HEK293 (cell line): ENCODE measurements around the gene GYPC.

Source experiments
- CTCF ChIA-PET: fragments of 350-600 bp; formaldehyde crosslinking; extraction: SDS; loops from one replicate; lab custom pipeline; 2021; ENCODE audit warnings: antibody characterized with exemption; lab: Yijun Ruan, JAX
- POLR2A ChIA-PET: fragments of 300-600 bp; formaldehyde crosslinking; extraction: SDS; loops from one replicate; lab custom pipeline; 2020; ENCODE audit warnings: antibody characterized with exemption, inconsistent platforms; lab: Yijun Ruan, JAX
- H3K27ac ChIP-seq: fragments of 200-500 bp; sonication (Bioruptor generic); 2 replicates; pipeline ENCODE4 v1.5.1; 2014; ENCODE audit warnings: low read depth, low read length, control low read depth, inconsistent platforms; ENCODE audit errors: extremely low read depth
- H3K36me3 ChIP-seq, 2 experiments: fragments of 200-500 bp in 1 of 2; sonication (Bioruptor generic) in 1 of 2; 1 replicate in 1 of 2; 2 replicates in 1 of 2; pipeline ENCODE4 v1.5.1; 2014 to 2017; ENCODE audit warnings: inconsistent platforms in 2 of 2, low read length in 2 of 2; ENCODE audit not compliant: control insufficient read depth in 2 of 2, insufficient read depth in 1 of 2
- H3K4me1 ChIP-seq: fragments of 200-500 bp; sonication (Bioruptor generic); 2 replicates; pipeline ENCODE4 v1.5.1; 2014; ENCODE audit warnings: mild to moderate bottlenecking, low read length, inconsistent platforms; ENCODE audit not compliant: control insufficient read depth, insufficient read depth
- H3K4me3 ChIP-seq: 2 replicates; pipeline ENCODE4 v1.5.1; 2011; ENCODE audit warnings: low read depth, mild to moderate bottlenecking, control low read depth, low read length, moderate library complexity
- H3K9me3 ChIP-seq: fragments of 200-500 bp; sonication (Bioruptor generic); 2 replicates; pipeline ENCODE4 v1.5.1; 2014; ENCODE audit warnings: low read depth, low read length, inconsistent platforms; ENCODE audit not compliant: control insufficient read depth, insufficient read depth
- GFI1B ChIP-seq: fragments of 450-650 bp; formaldehyde crosslinking; IDR thresholded peaks from 2 replicates; pipeline ENCODE4 v1.5.1; 2016; ENCODE audit warnings: missing biosample characterization, missing genetic modification characterization
- HOXD13 ChIP-seq: sonication (generic); formaldehyde crosslinking; IDR thresholded peaks from 2 replicates; pipeline ENCODE4 v1.8.0; 2022; ENCODE audit warnings: missing genetic modification reagents, borderline replicate concordance
- KLF8 ChIP-seq: fragments of 450-650 bp; formaldehyde crosslinking; IDR thresholded peaks from 2 replicates; pipeline ENCODE4 v1.5.1; 2016; ENCODE audit warnings: missing biosample characterization, missing genetic modification characterization
- MEIS1 ChIP-seq: sonication (generic); formaldehyde crosslinking; IDR thresholded peaks from 2 replicates; pipeline ENCODE4 v1.8.1; 2022; ENCODE audit warnings: missing genetic modification reagents, mild to moderate bottlenecking, borderline replicate concordance
- PBX3 ChIP-seq: sonication (generic); formaldehyde crosslinking; IDR thresholded peaks from 2 replicates; pipeline ENCODE4 v1.8.1; 2022; ENCODE audit warnings: mild to moderate bottlenecking, moderate library complexity, missing genetic modification reagents
- SCRT1 ChIP-seq: fragments of 450-650 bp; formaldehyde crosslinking; IDR thresholded peaks from 2 replicates; pipeline ENCODE4 v1.5.1; 2016; ENCODE audit warnings: missing biosample characterization, missing genetic modification characterization, borderline replicate concordance
- SETDB1 ChIP-seq: IDR thresholded peaks from one replicate; pipeline ENCODE4 v1.6.1; 2017; ENCODE audit warnings: mild to moderate bottlenecking, low read length, moderate library complexity, mixed read lengths; ENCODE audit not compliant: insufficient read length
- TCF7L2 ChIP-seq: IDR thresholded peaks from 2 replicates; pipeline ENCODE4 v1.6.1; 2011; ENCODE audit warnings: low read depth, mild to moderate bottlenecking, inconsistent platforms, low read length, moderate library complexity, borderline replicate concordance
- TRIM28 ChIP-seq: IDR thresholded peaks from 2 replicates; pipeline ENCODE4 v1.6.1; 2011; ENCODE audit warnings: low read length, control low read depth, borderline replicate concordance
- ZBTB10 ChIP-seq: fragments of 450-650 bp; formaldehyde crosslinking; IDR thresholded peaks from 2 replicates; pipeline ENCODE4 v1.5.1; 2016; ENCODE audit warnings: missing biosample characterization, missing genetic modification characterization
- ZBTB48 ChIP-seq: fragments of 450-650 bp; formaldehyde crosslinking; IDR thresholded peaks from 2 replicates; pipeline ENCODE4 v1.5.1; 2016; ENCODE audit warnings: missing biosample characterization, missing genetic modification characterization
- ZNF26 ChIP-seq: fragments of 450-650 bp; formaldehyde crosslinking; IDR thresholded peaks from 2 replicates; pipeline ENCODE4 v1.5.1; 2016; ENCODE audit warnings: missing biosample characterization, missing genetic modification characterization
- ZNF266 ChIP-seq: fragments of 450-650 bp; formaldehyde crosslinking; IDR thresholded peaks from 2 replicates; pipeline ENCODE4 v1.5.1; 2016; ENCODE audit warnings: missing biosample characterization, missing genetic modification characterization, low read depth
- ZNF354C ChIP-seq: fragments of 450-650 bp; formaldehyde crosslinking; IDR thresholded peaks from 2 replicates; pipeline ENCODE4 v1.5.1; 2016; ENCODE audit warnings: missing biosample characterization, missing genetic modification characterization, low read depth, borderline replicate concordance
- ZNF449 ChIP-seq: fragments of 450-650 bp; formaldehyde crosslinking; IDR thresholded peaks from 2 replicates; pipeline ENCODE4 v1.5.1; 2017; ENCODE audit warnings: missing biosample characterization, mild to moderate bottlenecking, missing genetic modification characterization, moderate library complexity
- ZNF513 ChIP-seq: fragments of 450-650 bp; IDR thresholded peaks from 2 replicates; pipeline ENCODE4 v1.5.1; 2018; ENCODE audit warnings: missing biosample characterization, missing genetic modification characterization
- ZNF561 ChIP-seq: fragments of 450-650 bp; IDR thresholded peaks from 2 replicates; pipeline ENCODE4 v1.5.1; 2018; ENCODE audit warnings: missing biosample characterization, missing genetic modification characterization, borderline replicate concordance
- ZNF692 ChIP-seq: fragments of 450-650 bp; formaldehyde crosslinking; IDR thresholded peaks from 2 replicates; pipeline ENCODE4 v1.5.1; 2016; ENCODE audit warnings: missing biosample characterization, missing genetic modification characterization
- ZSCAN16 ChIP-seq: fragments of 450-650 bp; formaldehyde crosslinking; IDR thresholded peaks from 2 replicates; pipeline ENCODE4 v1.5.1; 2016; ENCODE audit warnings: missing biosample characterization, missing genetic modification characterization
- ZSCAN23 ChIP-seq: fragments of 450-650 bp; formaldehyde crosslinking; IDR thresholded peaks from 2 replicates; pipeline ENCODE4 v1.5.1; 2016; ENCODE audit warnings: missing biosample characterization, missing genetic modification characterization

Gene GYPC

GRCh38 chr2:126696644-126697520 lies 40.9 kb downstream of the GYPC start:
- Histone ChIP-seq H3K9me3 (no peaks in the 10 kb centered on the region), H3K4me3 (no peak overlapping the region), H3K36me3 (peaks cover 0 to 16% of the 10 kb centered on the region in 2 experiments; a peak in 1 of 3 replicates), H3K4me1 (no peaks in the 10 kb centered on the region), H3K27ac (no peak overlapping the region)
- ChIA-PET CTCF (interaction anchor here (0.6 to 1.1 kb wide), 4 partner anchors 80 to 374 kb away, joined by 3 to 4 read pairs (median 4); no protein-coding TSS in a partner anchor), POLR2A (no interaction called here)
- TF ChIP-seq ZNF561: no peak
- no peak for TF ChIP-seq ZBTB10
- TF ChIP-seq ZNF449: no peak
- no peak for TF ChIP-seq ZNF692
- no peak for TF ChIP-seq ZSCAN23
- no peak for TF ChIP-seq ZNF354C (tag by site-specific recombination)
- no peak for TF ChIP-seq TCF7L2
- TF ChIP-seq TRIM28: no peak
- no peak for TF ChIP-seq SCRT1 (tag by site-specific recombination)
- no peak for TF ChIP-seq KLF8
- no peak for TF ChIP-seq MEIS1 (CRISPR knock-in tag)
- no peak for TF ChIP-seq PBX3 (CRISPR knock-in tag)
- no peak for TF ChIP-seq ZBTB48 (tag by site-specific recombination)
- TF ChIP-seq SETDB1: no peak
- TF ChIP-seq ZNF26 (tag by site-specific recombination): no peak
- TF ChIP-seq HOXD13 (CRISPR knock-in tag): no peak
- no peak for TF ChIP-seq ZSCAN16 (tag by site-specific recombination)
- TF ChIP-seq ZNF513 (tag by site-specific recombination): no peak
- TF ChIP-seq ZNF266: no peak
- TF ChIP-seq GFI1B (tag by site-specific recombination): no peak
